PC-9 (cell line): ENCODE results near the gene SMG6. TPM values are rescaled to one million over a fixed set of nuclear protein-coding genes. Genes with fewer than 3 reads are reported as not detected.

ENCODE experiments used
- BruUV-seq: library from RNA; stranded (reverse); fragments of 400-500 nt; replicated peaks from 2 replicates; lab custom pipeline; 2021; lab: Mats Ljungman, UMichigan
- CTCF ChIA-PET: fragments of 300-600 bp; sonication (Branson Sonifier 250); formaldehyde crosslinking; loops from one replicate; lab custom pipeline; 2022; ENCODE audit warnings: antibody characterized with exemption; lab: Charles Lee
- POLR2A ChIA-PET: fragments of 300-600 bp; sonication (Branson Sonifier 250); formaldehyde crosslinking; loops from one replicate; lab custom pipeline; 2022; ENCODE audit warnings: antibody characterized with exemption; ENCODE audit not compliant: unreplicated experiment; lab: Charles Lee
- DNase-seq, 2 experiments: peaks; one replicate each; pipeline versions ENCODE4 v3.0.0 to v3.0.0-alpha.2; 2015 to 2022; ENCODE audit warnings: mixed read lengths in 1 of 2
- H2AFZ ChIP-seq: fragments of 200-600 bp; sonication (generic); 2 replicates; pipeline ENCODE4 v1.8.1; 2017; ENCODE audit warnings: antibody characterized with exemption
- H3F3A ChIP-seq: fragments of 200-600 bp; sonication (generic); 2 replicates; pipeline ENCODE4 v1.8.1; 2017; ENCODE audit warnings: antibody characterized with exemption, mild to moderate bottlenecking, low read depth; ENCODE audit not compliant: insufficient read depth
- H3K27ac ChIP-seq: fragments of 200-600 bp; sonication (generic); 2 replicates; pipeline ENCODE4 v1.6.1; 2016; ENCODE audit warnings: mixed run types
- H3K27me3 ChIP-seq: fragments of 200-600 bp; sonication (generic); 2 replicates; pipeline ENCODE4 v1.6.1; 2016; ENCODE audit warnings: low read depth, mixed run types; ENCODE audit not compliant: insufficient read depth
- H3K36me3 ChIP-seq: fragments of 200-600 bp; sonication (generic); 2 replicates; pipeline ENCODE4 v1.6.1; 2016; ENCODE audit warnings: low read depth, mixed run types
- H3K4me1 ChIP-seq: fragments of 200-600 bp; sonication (generic); replicated peaks from 2 replicates; pipeline ENCODE4 v1.6.1; 2016; ENCODE audit warnings: mixed run types; ENCODE audit not compliant: insufficient read depth
- H3K4me2 ChIP-seq: fragments of 200-600 bp; sonication (generic); 2 replicates; pipeline ENCODE4 v1.6.1; 2017; ENCODE audit warnings: mixed run types
- H3K4me3 ChIP-seq: fragments of 200-600 bp; sonication (generic); 2 replicates; pipeline ENCODE4 v1.6.1; 2016; ENCODE audit warnings: mixed run types
- H3K79me2 ChIP-seq: fragments of 200-600 bp; sonication (generic); 2 replicates; pipeline ENCODE4 v1.6.1; 2017; ENCODE audit warnings: low read depth, mixed run types
- H3K9me2 ChIP-seq: fragments of 200-600 bp; sonication (generic); 2 replicates; pipeline ENCODE4 v1.8.1; 2017; ENCODE audit warnings: mild to moderate bottlenecking; ENCODE audit not compliant: insufficient read depth
- H3K9me3 ChIP-seq: fragments of 200-600 bp; sonication (generic); 2 replicates; pipeline ENCODE4 v1.8.1; 2016; ENCODE audit warnings: low read depth; ENCODE audit not compliant: insufficient read depth
- H4K20me1 ChIP-seq: fragments of 200-600 bp; sonication (generic); 2 replicates; pipeline ENCODE4 v1.8.1; 2017; ENCODE audit not compliant: insufficient read depth
- CTCF ChIP-seq: fragments of 200-600 bp; sonication (generic); conservative IDR thresholded peaks from 2 replicates; pipeline ENCODE4 v1.6.1; 2017; ENCODE audit warnings: mixed run types, antibody characterized with exemption, mild to moderate bottlenecking, moderate library complexity
- EZH2 ChIP-seq: fragments of 200-600 bp; sonication (generic); IDR thresholded peaks from 2 replicates; pipeline ENCODE4 v1.8.0; 2017; ENCODE audit warnings: antibody characterized with exemption, low read depth
- intact Hi-C: fragments of 100-400 bp; cut with micrococcal nuclease; formaldehyde crosslinking; loops from one replicate; pipeline ENCODE4 v1.10.0; 2022; ENCODE audit not compliant: unreplicated experiment
- total RNA-seq: library from RNA; stranded (reverse); gene quantifications from 2 replicates; pipeline ENCODE4 v1.2.3, GENCODE V29; 2021

The SMG6 gene
- total RNA-seq, 1 experiment from 2014 or later = 43.1 TPM

GRCh38 chr17:2299756-2300155 is 3.8 kb downstream of the SMG6 start:
- ChIA-PET POLR2A (no interaction called here), CTCF (no interaction called here)
- H3K79me2 ChIP-seq = peaks cover 57% of the 10 kb centered on the region
- H3K4me3 ChIP-seq = no peak overlapping the region
- H3F3A ChIP-seq = peaks cover 20% of the 10 kb centered on the region
- no peak overlapping the region for H3K4me2 ChIP-seq
- no peak for DNase-seq
- 0 out of 2 replicates have a peak, but pooled peaks cover 19% of the 10 kb centered on the region for H3K36me3 ChIP-seq
- H3K9me3 ChIP-seq = no peaks in the 10 kb centered on the region
- H2AFZ ChIP-seq = no peak overlapping the region
- no peaks in the 10 kb centered on the region for H3K9me2 ChIP-seq
- no peaks in the 10 kb centered on the region for H3K27me3 ChIP-seq
- no peak overlapping the region for H3K27ac ChIP-seq
- BruUV-seq = no TSS peak
- H4K20me1 ChIP-seq = no peaks in the 10 kb centered on the region; the same call in 1 of the 2 replicates
- peaks cover 25% of the 10 kb centered on the region for H3K4me1 ChIP-seq
- TF ChIP-seq CTCF (no peak), EZH2 (no peak)
- intact Hi-C loops = loop anchor here (5.0 kb wide), 1 partner anchor 103 kb away; the partner anchor contains the start of gene MNT

- H3K4me3 ChIP-seq = no peak overlapping the region
- no peak overlapping the region for H2AFZ ChIP-seq
- ChIA-PET CTCF (no interaction called here), POLR2A (no interaction called here)
- H3F3A ChIP-seq = peaks cover 15% of the 10 kb centered on the region
- H3K36me3 ChIP-seq = 0 out of 2 replicates have a peak, but pooled peaks cover 19% of the 10 kb centered on the region
- no peaks in the 10 kb centered on the region; the same call in 1 of the 2 replicates for H4K20me1 ChIP-seq
- H3K4me2 ChIP-seq = no peak overlapping the region
- H3K9me3 ChIP-seq = no peaks in the 10 kb centered on the region
- peaks cover 56% of the 10 kb centered on the region for H3K79me2 ChIP-seq
- no peak for DNase-seq
- no peaks in the 10 kb centered on the region for H3K9me2 ChIP-seq
- TF ChIP-seq CTCF (no peak), EZH2 (no peak)
- H3K4me1 ChIP-seq = peaks cover 22% of the 10 kb centered on the region
- no peak overlapping the region for H3K27ac ChIP-seq
- BruUV-seq = no TSS peak
- no peaks in the 10 kb centered on the region for H3K27me3 ChIP-seq
- intact Hi-C loops = no loop called here
These were observed 4.4 kb downstream of the SMG6 start for GRCh38 chr17:2299136-2299535.

- Histone ChIP-seq H3K4me1 (peaks cover 17% of the 10 kb centered on the region), H3K9me2 (no peaks in the 10 kb centered on the region), H3K27me3 (no peaks in the 10 kb centered on the region), H3K9me3 (no peaks in the 10 kb centered on the region), H3K4me2 (no peak overlapping the region), H3K27ac (no peak overlapping the region), H3K79me2 (peaks cover 44% of the 10 kb centered on the region), H3K4me3 (no peak overlapping the region), H4K20me1 (peaks cover 5% of the 10 kb centered on the region; the same call in 1 of the 2 replicates), H3K36me3 (peaks cover 31% of the 10 kb centered on the region; the same call in 1 of the 2 replicates), H2AFZ (no peak overlapping the region), H3F3A (peaks cover 15% of the 10 kb centered on the region; the same call in 1 of the 2 replicates)
- BruUV-seq = no TSS peak
- intact Hi-C loops = no loop called here
- TF ChIP-seq CTCF = no peak
- no peak for TF ChIP-seq EZH2
- ChIA-PET CTCF (no interaction called here), POLR2A (no interaction called here)
- DNase-seq = no peak
These were observed 6.6 kb downstream of the SMG6 start for GRCh38 chr17:2297023-2297422.
